ENCODE data around the gene SENP8. TPM values are rescaled to one million over a fixed set of nuclear protein-coding genes. Genes with fewer than 3 reads are reported as not detected.
"Not testable (repeated sequence)": the region's sequence is repeated elsewhere in the genome, so short reads cannot be mapped to it uniquely, and the experiment has no call there.

The SENP8 gene
- total RNA-seq, 4 donors from 2014 or later: 1.2 to 2.2 (median 1.9) TPM

DNA sequence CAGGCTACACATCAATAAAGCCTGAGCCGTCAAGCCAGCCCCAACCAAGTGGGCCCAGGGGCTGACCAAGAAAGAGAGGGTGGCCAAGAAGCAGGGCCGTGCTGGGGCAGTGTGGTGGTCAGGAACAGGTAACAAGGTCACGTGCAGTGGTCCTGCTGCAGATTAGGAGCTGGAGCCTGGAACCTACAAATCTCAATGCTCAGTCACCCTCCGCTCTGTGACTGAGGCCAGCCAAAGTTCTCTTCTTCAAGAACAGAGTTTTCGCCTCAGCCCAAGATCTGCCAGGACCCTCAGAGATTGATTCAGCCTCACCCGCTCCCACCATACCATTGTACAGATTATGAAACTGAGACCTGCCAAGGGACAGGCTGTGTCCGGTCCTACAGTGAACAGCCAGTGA lies 52.5 kb downstream of the SENP8 start:
- H3K4me1 ChIP-seq: peaks cover 0 to 24% (median 17%) of the 10 kb centered on the region in 4 donors
- no peak for DNase-seq (ENCODE audit: low spot score in 2 of 2)
- H3K4me3 ChIP-seq: no peak overlapping the region
- TF ChIP-seq, protein P1, sequence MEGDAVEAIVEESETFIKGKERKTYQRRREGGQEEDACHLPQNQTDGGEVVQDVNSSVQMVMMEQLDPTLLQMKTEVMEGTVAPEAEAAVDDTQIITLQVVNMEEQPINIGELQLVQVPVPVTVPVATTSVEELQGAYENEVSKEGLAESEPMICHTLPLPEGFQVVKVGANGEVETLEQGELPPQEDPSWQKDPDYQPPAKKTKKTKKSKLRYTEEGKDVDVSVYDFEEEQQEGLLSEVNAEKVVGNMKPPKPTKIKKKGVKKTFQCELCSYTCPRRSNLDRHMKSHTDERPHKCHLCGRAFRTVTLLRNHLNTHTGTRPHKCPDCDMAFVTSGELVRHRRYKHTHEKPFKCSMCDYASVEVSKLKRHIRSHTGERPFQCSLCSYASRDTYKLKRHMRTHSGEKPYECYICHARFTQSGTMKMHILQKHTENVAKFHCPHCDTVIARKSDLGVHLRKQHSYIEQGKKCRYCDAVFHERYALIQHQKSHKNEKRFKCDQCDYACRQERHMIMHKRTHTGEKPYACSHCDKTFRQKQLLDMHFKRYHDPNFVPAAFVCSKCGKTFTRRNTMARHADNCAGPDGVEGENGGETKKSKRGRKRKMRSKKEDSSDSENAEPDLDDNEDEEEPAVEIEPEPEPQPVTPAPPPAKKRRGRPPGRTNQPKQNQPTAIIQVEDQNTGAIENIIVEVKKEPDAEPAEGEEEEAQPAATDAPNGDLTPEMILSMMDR (IDR thresholded peaks at IDR 0.05): no peak
- no peak for TF ChIP-seq POLR2A (IDR thresholded peaks at IDR 0.05)
- no peak for TF ChIP-seq EP300 (IDR thresholded peaks at IDR 0.05)
- H3K36me3 ChIP-seq: no peaks in the 10 kb centered on the region
- no peaks in the 10 kb centered on the region for H3K9me3 ChIP-seq
- H3K27me3 ChIP-seq: no peaks in the 10 kb centered on the region
- peak overlapping the region in 1 of 4 donors; percentile 26 for H3K27ac ChIP-seq
- WGBS, 2 donors: 84 to 90% methylated on average over 7 of the region's 7 CpGs

DNA sequence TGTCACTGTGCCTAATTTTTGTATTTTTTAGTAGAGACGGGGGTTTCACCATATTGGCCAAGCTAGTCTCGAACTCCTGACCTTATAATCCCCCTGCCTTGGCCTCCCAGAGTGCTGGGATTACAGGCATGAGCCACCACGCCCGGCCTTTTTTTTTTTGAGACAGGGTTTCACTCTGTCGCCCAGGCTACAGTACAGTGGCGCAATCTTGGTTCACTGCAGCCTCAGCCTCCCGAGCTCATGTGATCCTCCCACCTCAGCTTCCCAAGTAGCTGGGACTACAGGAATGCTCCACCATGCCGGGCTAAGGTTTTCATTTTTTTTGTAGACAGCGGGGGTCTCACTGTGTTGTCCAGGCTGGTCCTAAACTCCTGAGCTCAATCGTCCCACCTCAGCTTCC lies 53.8 kb downstream of the SENP8 start:
- not testable (repeated sequence) for H3K36me3 ChIP-seq; H3K4me3 ChIP-seq; H3K27ac ChIP-seq; H3K27me3 ChIP-seq; H3K9me3 ChIP-seq; DNase-seq (ENCODE audit: low spot score in 2 of 2)
- H3K4me1 ChIP-seq: peaks cover 0 to 33% (median 27%) of the 10 kb centered on the region in 4 donors
- 81 to 82% methylated on average over 10 of the region's 10 CpGs for WGBS, 2 donors

DNA sequence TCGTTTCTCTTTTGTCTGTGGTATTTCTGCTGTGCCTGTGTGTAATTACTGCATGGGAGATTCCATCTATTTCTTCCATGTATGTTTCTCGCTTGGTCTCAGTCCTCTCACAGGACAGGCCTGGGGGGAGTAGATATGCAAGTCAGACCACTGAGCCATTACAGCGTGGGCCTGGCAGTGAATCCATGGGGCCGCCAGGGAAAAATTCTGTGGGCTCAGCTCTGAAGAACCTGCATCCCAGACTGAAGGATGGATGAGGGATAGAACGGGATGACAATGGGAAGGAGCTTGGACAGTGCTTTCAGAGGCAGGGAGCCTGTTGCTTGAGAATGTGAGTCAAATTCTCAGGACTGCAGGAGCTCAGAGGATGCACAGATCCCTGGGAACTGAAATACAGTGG lies 54.6 kb downstream of the SENP8 start:
- no peaks in the 10 kb centered on the region for H3K9me3 ChIP-seq
- no peak overlapping the region for H3K27ac ChIP-seq
- TF ChIP-seq POLR2A (IDR thresholded peaks at IDR 0.05) (no peak), EP300 (IDR thresholded peaks at IDR 0.05) (no peak)
- TF ChIP-seq, protein P1 (IDR thresholded peaks at IDR 0.05): no peak
- WGBS, 2 donors: 82 to 84% methylated on average over 5 of the region's 5 CpGs
- no peaks in the 10 kb centered on the region for H3K36me3 ChIP-seq
- no peaks in the 10 kb centered on the region for H3K27me3 ChIP-seq
- no peak overlapping the region for H3K4me3 ChIP-seq
- DNase-seq (ENCODE audit: low spot score in 2 of 2): no peak
- H3K4me1 ChIP-seq: peaks cover 0 to 33% (median 27%) of the 10 kb centered on the region in 4 donors

DNA sequence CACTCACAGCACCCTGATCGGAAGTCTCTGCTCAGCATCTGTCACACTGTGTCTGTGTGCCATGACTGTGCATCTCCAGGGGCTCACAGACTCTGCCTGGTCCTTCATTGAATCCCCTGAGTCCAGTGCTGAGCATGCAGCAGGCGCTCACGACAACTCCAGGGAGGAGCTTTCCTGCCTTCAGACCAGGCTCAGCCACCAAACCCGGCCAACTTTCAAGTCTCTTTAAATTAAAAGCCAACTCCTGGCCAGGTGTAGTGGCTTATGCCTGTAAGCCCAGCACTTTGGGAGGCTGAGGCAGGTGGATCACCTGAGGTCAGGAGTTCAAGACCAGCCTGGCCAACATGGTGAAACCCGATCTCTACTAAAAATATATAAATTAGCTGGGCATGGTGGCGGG lies 55.2 kb downstream of the SENP8 start:
- H3K4me1 ChIP-seq: peaks cover 0 to 29% (median 23%) of the 10 kb centered on the region in 4 donors
- no peaks in the 10 kb centered on the region for H3K27me3 ChIP-seq
- WGBS, 2 donors: 90 to 95% methylated on average over 6 of the region's 6 CpGs
- H3K9me3 ChIP-seq: no peaks in the 10 kb centered on the region
- no peak overlapping the region for H3K4me3 ChIP-seq
- TF ChIP-seq POLR2A (IDR thresholded peaks at IDR 0.05) (no peak), EP300 (IDR thresholded peaks at IDR 0.05) (no peak)
- TF ChIP-seq, protein P1 (IDR thresholded peaks at IDR 0.05): no peak
- no peak overlapping the region for H3K27ac ChIP-seq
- no peaks in the 10 kb centered on the region for H3K36me3 ChIP-seq
- DNase-seq (ENCODE audit: low spot score in 2 of 2): no peak

DNA sequence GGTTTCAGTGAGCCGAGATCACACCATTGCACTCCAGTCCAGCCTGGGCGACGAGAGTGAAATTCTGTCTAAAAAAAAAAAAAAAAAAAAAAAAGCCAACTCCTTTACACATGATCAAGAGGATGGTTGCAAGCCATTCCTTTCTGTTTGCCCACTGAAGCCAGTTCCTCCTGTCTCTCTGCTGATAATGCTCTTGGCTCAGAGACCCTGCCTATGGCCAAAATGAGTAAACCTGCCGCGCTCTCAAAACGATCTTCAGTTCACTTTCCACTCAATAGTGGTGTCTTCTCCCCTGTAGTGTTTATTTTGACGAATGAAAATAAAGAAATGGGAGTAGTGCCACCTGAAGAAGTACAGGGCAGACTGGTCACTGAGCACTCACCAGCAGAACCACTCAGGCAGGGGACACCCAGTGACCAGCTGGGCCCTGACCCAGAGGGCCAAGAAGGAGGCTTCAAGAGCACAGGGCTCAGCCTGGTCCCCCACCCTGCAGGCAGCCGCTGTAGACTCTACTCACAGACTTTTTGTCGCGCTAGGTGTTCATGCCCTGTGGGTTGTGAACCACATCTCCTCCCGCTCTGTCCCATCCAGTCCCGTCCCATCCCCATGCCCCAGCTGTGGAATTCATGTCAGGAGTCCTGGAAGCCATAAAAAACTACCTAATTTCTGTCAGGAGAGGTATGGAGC lies 55.8 kb downstream of the SENP8 start:
- Histone ChIP-seq H3K4me3 (no peak overlapping the region), H3K27me3 (no peaks in the 10 kb centered on the region), H3K36me3 (no peaks in the 10 kb centered on the region), H3K9me3 (no peaks in the 10 kb centered on the region), H3K27ac (no peak overlapping the region), H3K4me1 (peaks cover 0 to 28% (median 20%) of the 10 kb centered on the region in 4 donors)
- WGBS, 2 donors: 90 to 95% methylated on average over 12 of the region's 12 CpGs
- no peak for DNase-seq (ENCODE audit: low spot score in 2 of 2)
- no peak for TF ChIP-seq POLR2A (IDR thresholded peaks at IDR 0.05)
- TF ChIP-seq, protein P1 (IDR thresholded peaks at IDR 0.05): no peak
- TF ChIP-seq EP300 (IDR thresholded peaks at IDR 0.05): no peak

All from tibial nerve (tissue), 4 donors.